Measurements from ENCODE around the gene HOXD13. TPM values are rescaled to one million over a fixed set of nuclear protein-coding genes. Genes with fewer than 3 reads are reported as not detected.

Gene HOXD13
- total and polyA plus RNA-seq, 2 of the 13 experiments (the other 11 are each of a cell fraction or from before 2014, with no cell fraction given): not detected

DNA sequence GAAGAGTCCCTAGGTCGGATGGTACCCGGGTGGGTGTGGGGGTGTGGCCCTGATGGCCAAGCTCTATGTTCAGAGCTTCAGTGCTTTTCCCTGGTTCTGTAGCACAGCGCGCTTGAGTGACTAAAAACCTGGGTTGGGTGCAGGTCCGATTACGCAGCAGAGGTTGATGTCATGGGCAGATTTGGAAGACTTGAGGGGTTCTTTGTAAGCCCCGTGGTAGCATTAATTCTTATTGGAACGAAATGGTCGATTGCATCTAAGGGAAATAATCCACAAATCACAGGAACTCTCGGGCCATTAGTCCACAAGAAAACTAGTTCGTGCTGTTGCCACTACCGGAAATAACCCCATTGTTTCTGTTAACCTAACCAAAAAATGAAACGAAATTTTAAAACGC lies 46.0 kb downstream of the HOXD13 start:
- no TSS peak for BruUV-seq (replicated peaks)
- no peak for ATAC-seq
- no peaks in the 10 kb centered on the region for H3K36me3 ChIP-seq (replicated peaks in 1 of 2; ENCODE audit: control insufficient read depth in 1 of 2, insufficient read depth in 2 of 2, low read length in 2 of 2)
- H3K27ac ChIP-seq (ENCODE audit: extremely low read length, insufficient read depth, low read length): no peak overlapping the region
- no peak overlapping the region for H3K4me3 ChIP-seq (replicated peaks in 1 of 3; ENCODE audit: insufficient read depth in 1 of 3, low read depth in 2 of 3, low read length in 3 of 3)
- H2AFZ ChIP-seq (ENCODE audit: low read length): no peak overlapping the region
- no peak for DNase-seq (ENCODE audit: low spot score)
- peaks cover 9 to 91% of the 10 kb centered on the region in 2 experiments; a peak in 4 of 5 replicates for H3K27me3 ChIP-seq (ENCODE audit: control insufficient read depth in 1 of 2, insufficient read depth in 2 of 2, low read length in 2 of 2)
- no peaks in the 10 kb centered on the region for H3K9me3 ChIP-seq (ENCODE audit: low read length)
- TF ChIP-seq ZNF160 (CRISPR knock-in tag; IDR thresholded peaks at IDR 0.05): no peak
- TF ChIP-seq SMAD9 (CRISPR knock-in tag; IDR thresholded peaks at IDR 0.05): no peak
- TF ChIP-seq ZNF354B (CRISPR knock-in tag; IDR thresholded peaks at IDR 0.05): no peak
- TF ChIP-seq, protein P1, sequence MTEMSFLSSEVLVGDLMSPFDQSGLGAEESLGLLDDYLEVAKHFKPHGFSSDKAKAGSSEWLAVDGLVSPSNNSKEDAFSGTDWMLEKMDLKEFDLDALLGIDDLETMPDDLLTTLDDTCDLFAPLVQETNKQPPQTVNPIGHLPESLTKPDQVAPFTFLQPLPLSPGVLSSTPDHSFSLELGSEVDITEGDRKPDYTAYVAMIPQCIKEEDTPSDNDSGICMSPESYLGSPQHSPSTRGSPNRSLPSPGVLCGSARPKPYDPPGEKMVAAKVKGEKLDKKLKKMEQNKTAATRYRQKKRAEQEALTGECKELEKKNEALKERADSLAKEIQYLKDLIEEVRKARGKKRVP (CRISPR knock-in tag; IDR thresholded peaks at IDR 0.05): no peak
- TF ChIP-seq RORA (CRISPR knock-in tag; IDR thresholded peaks at IDR 0.05): no peak
- no peak for TF ChIP-seq ZNF780A (CRISPR knock-in tag; IDR thresholded peaks at IDR 0.05)
- TF ChIP-seq, protein P2, sequence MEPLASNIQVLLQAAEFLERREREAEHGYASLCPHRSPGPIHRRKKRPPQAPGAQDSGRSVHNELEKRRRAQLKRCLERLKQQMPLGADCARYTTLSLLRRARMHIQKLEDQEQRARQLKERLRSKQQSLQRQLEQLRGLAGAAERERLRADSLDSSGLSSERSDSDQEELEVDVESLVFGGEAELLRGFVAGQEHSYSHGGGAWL (CRISPR knock-in tag; IDR thresholded peaks at IDR 0.05): no peak
- TF ChIP-seq HIVEP1 (CRISPR knock-in tag; IDR thresholded peaks at IDR 0.05): no peak
- TF ChIP-seq TCF12 (IDR thresholded peaks at IDR 0.05): no peak
- no peak for TF ChIP-seq TCF12 (CRISPR knock-in tag; IDR thresholded peaks at IDR 0.05)
- no peak for TF ChIP-seq ZNF138 (CRISPR knock-in tag; IDR thresholded peaks at IDR 0.05; ENCODE audit: low read depth)
- TF ChIP-seq ZNF431 (CRISPR knock-in tag; IDR thresholded peaks at IDR 0.05; ENCODE audit: borderline replicate concordance, low read depth): no peak
- TF ChIP-seq HOXA7 (CRISPR knock-in tag; IDR thresholded peaks at IDR 0.05): no peak
- TF ChIP-seq ZNF674 (CRISPR knock-in tag; IDR thresholded peaks at IDR 0.05; ENCODE audit: low read depth): no peak
- no peak for TF ChIP-seq ZNF781 (CRISPR knock-in tag; IDR thresholded peaks at IDR 0.05; ENCODE audit: borderline replicate concordance, not compliant biosample characterization)
- no peaks in the 10 kb centered on the region for H4K20me1 ChIP-seq (ENCODE audit: insufficient read depth, low read length)
- in situ Hi-C loops (cut with HindIII; ENCODE audit: extremely low pct_ligation_motif_present, low pct_unique_long_range_greater_than_20kb) (no loop called here), intact Hi-C loops (cut with micrococcal nuclease; ENCODE audit: unreplicated experiment) (no loop called here)
- CTCF ChIA-PET (ENCODE audit: low intra/inter-chr PET ratio, low total read pairs): no interaction called here
- H3K4me1 ChIP-seq (ENCODE audit: insufficient read depth, low read length): peaks cover 11% of the 10 kb centered on the region
- no peak overlapping the region for H3K9ac ChIP-seq (ENCODE audit: insufficient read depth, low read depth, low read length)
- no peak overlapping the region for H3K4me2 ChIP-seq (ENCODE audit: low read depth, low read length)
- POLR2A ChIA-PET: no interaction called here
- 21% methylated on average over 12 of the region's 14 CpGs for WGBS (ENCODE audit: low lambda C conversion rate)
- no peaks in the 10 kb centered on the region for H3K79me2 ChIP-seq (ENCODE audit: insufficient read depth, low read length)
- no peak for FAIRE-seq

Measured in HepG2 (cell line).